Measurements from ENCODE around the gene C15orf40.

The C15orf40 gene

DNA sequence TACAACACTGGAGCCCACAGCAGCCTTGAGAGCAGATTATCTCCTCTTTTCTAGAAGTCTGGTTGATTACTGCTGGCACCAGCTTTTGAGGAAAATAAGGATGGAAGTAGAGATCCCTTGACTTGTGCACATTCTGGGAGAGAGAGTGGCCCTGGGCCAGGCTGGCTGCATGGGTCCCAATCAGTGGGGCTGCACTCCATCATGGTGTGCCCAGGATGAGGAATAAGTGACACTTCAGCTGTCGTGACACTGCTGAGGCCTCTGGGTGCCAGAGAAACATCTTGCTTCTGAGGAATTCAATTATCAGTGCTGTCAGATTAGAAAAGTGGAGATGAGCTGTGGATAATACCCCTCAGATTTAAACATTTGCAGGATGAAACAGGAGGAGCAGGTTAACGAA lies 16.4 kb downstream of the C15orf40 start:
- no peak for DNase-seq (ENCODE audit: low read depth in 3 of 3, low spot score in 1 of 3)

DNA sequence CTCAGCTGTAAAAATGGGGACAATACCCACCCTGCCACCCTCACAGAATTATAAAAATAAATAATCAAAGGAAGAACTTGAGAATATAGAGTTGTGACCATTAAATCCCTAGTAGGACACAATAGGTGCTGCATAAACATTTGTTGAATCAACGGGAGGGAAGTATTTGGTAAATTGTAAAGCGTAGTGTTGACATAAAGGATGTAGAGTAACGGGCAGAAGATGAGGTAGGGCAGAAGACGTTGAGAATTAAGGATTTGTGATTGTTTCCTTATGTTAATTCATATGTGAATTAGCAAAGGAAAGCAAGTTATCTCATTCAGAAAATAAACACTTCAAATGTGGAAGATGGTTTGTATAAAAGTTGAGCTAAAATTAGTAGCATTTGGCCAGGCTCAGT lies 18.3 kb downstream of the C15orf40 start:
- DNase-seq (ENCODE audit: low read depth in 3 of 3, low spot score in 1 of 3), result no peak

DNA sequence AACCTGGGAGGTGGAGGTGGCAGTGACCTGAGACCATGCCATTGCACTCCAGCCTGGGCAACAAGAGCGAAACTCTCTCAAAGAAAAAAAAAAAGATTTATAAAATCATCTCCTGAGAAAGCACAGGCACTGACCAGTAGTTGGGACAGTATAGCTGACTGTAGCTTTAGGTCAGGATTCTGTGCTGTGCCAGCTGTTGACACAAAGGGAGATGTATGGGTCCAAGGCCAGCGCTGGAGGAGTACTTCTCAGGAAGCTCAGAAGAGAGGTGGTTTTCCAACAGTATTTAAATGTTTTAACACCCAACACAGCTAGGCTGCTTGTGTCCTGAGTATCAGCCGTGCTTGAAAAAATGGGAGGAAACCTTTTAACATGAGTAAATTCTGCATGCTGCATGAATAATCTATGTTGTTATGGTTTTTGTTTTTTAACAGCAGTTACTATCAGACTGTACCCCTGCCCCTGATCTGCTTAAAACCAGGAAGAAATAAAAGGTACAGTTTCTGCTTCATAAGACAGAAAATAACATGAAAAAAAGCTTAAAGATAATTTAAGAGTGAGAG lies 18.9 kb downstream of the C15orf40 start:
- DNase-seq (ENCODE audit: low read depth in 3 of 3, low spot score in 1 of 3), result no peak

DNA sequence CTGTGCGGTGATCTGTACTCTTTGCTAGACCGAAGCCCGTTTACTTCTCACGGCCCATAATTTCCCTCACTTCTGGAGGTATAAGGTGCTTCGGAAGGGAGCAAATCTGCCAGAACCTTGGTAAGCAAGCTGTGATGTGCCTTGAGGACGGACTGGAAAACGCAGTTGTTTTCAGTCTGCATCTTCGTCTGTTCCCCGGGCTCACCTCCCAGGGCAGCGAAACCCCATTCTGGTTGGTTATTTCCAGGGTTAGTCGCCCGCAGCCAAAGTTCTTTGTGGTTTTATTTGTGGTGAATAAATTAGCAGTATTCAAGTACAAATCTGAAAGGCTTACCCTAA lies 25.0 kb downstream of the C15orf40 start:
- no peak for DNase-seq (ENCODE audit: low read depth in 3 of 3, low spot score in 1 of 3)

DNA sequence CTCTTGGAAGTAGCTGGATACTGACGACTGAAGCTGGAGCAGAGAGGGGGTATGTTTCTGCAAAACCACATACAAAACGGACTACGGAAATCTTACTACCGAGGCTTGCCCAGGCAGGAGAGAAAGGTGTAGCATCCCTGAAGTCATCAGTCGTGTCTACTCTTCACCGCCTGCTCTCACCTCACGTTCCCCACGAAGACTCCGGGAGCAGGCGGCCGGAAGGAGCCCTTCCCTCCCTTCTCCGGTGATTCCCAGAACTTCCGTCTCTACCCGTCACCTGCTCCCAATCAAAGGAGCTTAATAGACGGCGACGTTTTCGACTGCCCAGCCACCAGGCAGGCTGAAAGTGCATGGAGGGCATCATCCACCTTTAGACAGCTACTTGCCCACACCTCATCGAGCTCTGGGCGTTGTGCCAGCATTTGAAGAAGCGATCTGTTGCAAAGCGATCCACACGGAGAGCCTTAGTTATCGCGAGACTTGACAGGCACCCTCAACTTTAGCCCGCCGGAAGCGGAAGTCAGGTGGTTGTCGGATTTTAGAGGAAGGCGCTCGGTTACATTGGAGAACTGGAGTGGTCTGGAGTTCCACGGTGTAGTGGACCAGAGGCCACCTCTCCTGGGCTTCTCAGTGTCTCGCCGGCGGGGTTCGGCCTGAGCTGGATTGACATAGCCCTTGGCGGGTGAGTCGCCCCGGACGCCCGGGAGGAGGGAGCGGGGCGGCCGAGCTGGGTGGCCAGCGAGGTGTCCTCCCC lies 25.6 kb downstream of the C15orf40 start, which contains the start of gene RAMAC:
Gene RAMAC, plus strand, starts transcription at position 523 of the 754 bp plus-strand sequence. CDS start 2,809 bp downstream, outside the sequence.
- DNase-seq (ENCODE audit: low read depth in 3 of 3, low spot score in 1 of 3), result peak; percentile 73 to 88 (median 79)

DNA sequence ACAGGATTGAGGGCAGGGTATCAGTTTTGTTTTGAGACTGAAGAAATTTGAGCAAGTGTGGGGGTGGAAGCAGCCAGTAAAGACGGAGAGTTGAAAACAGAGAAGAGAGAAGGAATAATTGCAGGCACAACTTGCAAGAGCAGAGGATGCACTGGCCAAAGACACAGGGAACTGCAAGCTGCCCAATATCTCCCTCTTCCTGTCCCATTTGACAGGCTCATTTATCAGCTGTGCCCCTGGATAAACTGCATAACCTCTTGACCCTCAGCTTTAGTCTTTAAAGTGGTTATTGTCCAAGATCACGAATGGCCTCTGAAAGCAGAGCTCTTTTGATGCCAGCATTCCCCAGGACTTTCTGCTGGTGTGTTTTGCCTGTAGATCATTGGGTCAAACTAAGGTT lies 30.5 kb downstream of the C15orf40 start:
- no peak for DNase-seq (ENCODE audit: low read depth in 3 of 3, low spot score in 1 of 3)

DNA sequence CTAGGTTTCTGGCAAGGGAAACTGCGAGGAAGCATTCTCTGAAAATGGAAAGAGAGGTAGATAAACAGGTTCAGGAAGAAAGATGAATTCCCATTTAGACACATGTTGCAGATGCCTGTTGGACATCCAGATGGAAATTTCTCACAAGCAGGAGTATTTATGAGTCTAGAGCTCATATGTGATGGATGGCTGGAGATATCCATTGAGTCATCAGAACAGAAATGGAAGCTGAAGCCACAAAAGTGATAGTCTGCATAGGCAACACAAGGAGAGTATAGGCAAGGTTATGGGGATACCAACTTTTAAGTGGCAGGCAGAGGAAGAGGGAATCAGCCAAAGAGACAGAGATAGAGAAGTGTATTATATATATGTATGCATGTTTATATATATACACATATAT lies 31.7 kb downstream of the C15orf40 start:
- no peak for DNase-seq (ENCODE audit: low read depth in 3 of 3, low spot score in 1 of 3)

DNA sequence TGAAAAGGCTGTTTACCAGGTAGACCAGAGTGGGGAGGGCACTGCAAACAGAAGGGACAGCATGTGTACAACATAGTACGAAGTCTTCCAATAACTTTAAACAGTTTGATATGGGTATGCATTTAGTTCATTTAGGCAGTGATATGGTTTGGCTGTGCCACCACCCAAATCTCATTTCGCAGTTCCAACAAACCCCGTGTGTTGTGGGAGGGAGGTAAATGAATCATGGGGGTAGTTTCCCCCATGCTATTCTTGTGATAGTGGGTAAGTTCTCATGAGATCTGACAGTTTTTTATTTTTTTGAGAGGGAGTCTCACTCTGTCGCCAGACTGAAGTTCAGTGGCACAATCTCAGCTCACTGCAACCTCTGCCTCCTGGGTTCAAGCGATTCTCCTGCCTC lies 33.0 kb downstream of the C15orf40 start:
- no peak for DNase-seq (ENCODE audit: low read depth in 3 of 3, low spot score in 1 of 3)

DNA sequence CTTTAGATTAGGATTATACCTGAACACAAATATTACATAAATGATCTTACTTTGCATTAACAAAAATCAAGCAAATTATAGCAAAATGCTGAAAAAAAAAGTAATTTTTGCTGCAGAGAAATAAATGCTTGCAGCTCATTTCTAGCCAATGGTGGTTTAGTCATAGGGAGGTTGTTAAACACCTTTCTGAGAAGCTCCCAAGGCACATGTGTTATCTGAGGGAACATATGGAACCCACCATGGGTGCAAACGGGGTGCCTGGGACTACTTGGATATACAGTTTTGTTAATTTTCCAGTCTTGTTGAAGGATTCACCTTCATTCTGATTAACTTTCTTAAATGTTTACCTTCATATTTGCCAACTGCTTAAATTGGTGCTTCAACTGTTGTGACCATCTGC lies 34.4 kb downstream of the C15orf40 start:
- no peak for DNase-seq (ENCODE audit: low read depth in 3 of 3, low spot score in 1 of 3)

DNA sequence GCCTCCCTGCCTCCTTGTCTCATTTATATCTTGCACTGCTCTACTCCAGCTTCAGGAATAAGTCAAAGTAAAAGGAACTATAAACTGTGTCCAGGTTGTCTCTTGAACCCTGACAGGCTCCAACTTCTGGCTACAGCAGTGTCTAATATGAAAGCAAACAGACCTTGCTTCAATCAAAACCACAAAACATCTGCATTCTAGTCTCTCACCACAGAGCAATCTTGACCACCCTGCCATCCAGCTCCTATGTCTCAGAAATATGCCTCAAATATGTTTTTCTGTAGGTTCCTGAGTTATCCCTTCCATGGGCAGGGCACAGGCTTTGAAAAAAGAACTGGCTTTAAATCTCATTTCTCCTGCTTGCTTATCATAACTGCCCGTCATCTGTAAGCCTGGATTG lies 38.4 kb downstream of the C15orf40 start:
- DNase-seq (ENCODE audit: low read depth in 3 of 3, low spot score in 1 of 3), result no peak

DNA sequence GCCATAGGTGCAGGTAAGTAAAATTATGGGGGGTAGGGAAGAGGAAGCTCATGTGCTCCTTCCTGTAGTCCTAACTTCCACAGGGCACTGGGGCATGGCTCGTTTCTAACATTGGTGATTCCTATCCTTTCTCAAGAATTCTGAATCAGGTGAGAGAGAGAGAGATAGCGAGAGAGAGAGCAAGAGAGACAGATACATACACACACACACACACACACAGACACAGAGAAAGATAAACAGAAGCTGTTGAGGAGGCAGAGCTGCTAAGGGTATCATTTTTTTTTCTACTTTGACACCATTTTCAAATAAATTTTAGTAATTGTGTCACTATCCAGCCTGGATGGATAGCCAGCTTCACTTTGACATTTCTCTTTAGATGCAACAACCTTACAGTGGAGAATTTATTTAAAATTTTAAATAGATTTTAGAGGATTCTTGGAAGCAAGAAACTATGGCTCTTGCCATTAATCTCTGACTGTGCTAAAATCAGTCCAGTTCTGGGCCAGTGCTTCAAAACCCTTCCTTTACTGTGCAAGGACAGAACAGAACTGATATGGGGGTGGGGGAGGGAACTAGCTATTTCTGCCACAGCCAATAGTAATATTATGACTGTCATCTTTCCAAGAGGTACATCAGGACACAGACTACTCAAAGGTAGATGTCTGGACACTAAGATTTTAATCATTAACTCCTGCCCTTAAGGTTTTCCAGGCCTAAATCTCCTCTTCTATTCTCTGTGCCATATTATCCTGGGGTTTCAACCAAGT lies 40.0 kb downstream of the C15orf40 start:
- DNase-seq (ENCODE audit: low read depth in 3 of 3, low spot score in 1 of 3), result no peak

DNA sequence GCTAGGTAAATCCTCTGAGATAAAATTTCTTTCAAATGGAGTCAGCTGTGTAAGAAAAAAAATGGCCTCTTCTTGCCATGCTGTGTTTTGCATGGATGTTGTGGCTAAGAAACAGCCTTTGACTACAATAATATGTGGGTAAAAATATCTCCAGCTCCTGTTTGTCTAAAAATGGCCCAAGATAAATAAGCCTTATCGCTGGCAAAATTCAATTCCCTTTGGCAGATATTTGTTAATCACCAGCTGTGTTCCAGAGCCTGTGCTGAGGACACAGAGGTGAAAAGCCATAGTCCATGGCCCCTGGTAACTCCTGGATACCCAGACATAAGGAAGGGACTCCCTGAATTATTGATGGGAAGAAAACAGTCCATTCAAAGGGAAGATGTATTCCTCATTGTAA lies 40.7 kb downstream of the C15orf40 start:
- DNase-seq (ENCODE audit: low read depth in 3 of 3, low spot score in 1 of 3), result no peak

DNA sequence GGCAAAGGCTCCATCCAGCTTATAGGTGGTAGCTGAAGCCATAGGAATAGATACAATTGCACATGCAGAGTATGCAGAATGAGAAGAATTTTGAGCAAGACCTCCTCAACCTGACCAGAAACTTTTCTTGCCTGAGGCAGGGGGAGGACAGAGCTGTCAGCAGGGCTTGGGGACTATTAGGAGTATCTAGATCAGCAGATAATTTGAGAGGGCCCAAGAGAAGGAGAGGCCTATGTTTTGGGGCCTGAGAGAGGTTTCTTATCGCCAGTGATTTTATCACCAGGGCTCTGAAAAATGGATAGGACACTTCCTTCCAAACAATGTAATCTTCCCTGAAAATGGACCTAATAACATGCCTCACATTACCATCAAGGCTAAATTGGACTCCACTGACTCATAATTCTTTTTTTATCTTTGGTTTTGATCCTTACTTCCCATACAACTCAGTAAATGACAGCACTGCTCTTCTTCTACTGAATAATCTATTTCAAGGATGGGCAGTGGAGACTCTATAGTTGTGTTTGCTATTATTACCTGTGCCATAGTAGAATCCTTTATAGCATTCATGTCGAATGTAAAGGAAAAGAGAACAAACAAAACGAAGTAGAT lies 41.3 kb downstream of the C15orf40 start:
- DNase-seq (ENCODE audit: low read depth in 3 of 3, low spot score in 1 of 3), result no peak

DNA sequence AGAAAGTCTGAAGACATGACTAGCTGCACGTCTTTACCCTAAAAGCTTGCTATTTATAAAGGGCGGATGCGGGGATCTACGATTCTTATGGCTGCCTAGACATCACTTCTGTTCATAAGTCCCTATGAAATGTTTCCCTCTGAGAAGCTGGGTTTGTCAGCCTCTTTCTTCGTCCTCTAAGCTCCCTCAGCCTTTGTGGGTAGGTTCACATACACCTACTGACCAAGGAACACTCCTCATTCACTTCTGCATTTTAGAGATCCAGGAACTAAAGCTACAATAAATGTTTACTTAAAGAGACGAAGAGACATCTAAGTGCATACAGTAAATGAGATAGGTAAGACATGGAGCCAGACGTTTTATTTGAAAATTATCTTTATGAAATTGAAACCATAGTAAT lies 42.1 kb downstream of the C15orf40 start:
- no peak for DNase-seq (ENCODE audit: low read depth in 3 of 3, low spot score in 1 of 3)

DNA sequence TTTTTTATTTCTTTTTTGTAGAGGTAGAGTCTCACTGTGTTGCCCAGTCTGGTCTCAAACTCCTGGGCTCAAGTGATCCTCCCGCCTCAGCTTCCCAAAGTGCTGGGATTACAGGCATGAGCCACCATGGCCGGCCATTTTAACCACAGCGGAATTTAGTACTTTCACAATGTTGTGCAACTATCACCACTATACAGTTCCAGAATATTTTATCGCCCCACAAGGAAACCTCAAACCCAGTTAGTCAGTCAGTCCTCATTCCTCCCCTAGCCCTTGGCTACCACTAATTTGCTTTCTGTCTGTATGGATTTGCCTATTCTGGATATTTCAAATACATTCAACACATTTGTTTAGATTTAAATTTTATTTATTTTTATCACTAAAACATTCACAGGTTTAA lies 43.4 kb downstream of the C15orf40 start:
- DNase-seq (ENCODE audit: low read depth in 3 of 3, low spot score in 1 of 3), result no peak

DNA sequence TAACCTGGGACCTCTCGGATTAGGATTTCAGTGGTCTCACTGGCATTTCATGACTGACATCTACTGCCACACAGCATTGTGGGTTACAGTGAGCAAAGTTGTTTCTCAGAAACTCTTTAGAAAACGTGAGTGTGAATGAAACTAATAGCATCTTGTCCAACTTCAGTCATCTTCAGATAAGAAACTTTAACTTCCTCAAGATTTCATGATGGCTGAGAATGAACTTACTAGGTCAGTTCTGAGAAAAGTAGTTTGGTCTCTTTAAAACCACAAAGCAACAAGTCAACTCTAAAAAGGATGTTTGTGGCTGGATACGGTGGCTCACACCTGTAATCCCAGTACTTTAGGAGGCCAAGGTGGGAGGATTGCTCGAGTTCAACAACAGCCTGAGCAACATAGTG lies 44.8 kb downstream of the C15orf40 start:
- no peak for DNase-seq (ENCODE audit: low read depth in 3 of 3, low spot score in 1 of 3)

DNA sequence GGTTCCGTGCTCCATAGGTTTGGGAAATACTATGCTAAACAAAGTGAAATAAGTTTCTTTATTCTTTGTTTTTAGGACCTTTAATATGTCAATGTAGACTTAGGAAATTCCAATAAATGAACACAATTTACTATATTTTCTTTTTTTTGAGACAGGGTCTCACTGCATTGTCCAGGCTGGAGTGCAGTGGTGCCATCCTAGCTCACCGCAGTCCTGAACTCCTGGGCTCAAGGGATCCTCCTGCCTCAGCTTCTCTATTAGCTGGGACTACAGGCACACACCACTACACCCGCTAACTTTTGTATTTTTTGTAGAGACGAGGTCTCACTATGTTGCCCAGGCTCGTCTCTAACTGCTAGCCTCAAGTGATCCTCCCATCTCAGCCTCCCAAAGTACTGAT lies 46.5 kb downstream of the C15orf40 start:
- no peak for DNase-seq (ENCODE audit: low read depth in 3 of 3, low spot score in 1 of 3)

DNA sequence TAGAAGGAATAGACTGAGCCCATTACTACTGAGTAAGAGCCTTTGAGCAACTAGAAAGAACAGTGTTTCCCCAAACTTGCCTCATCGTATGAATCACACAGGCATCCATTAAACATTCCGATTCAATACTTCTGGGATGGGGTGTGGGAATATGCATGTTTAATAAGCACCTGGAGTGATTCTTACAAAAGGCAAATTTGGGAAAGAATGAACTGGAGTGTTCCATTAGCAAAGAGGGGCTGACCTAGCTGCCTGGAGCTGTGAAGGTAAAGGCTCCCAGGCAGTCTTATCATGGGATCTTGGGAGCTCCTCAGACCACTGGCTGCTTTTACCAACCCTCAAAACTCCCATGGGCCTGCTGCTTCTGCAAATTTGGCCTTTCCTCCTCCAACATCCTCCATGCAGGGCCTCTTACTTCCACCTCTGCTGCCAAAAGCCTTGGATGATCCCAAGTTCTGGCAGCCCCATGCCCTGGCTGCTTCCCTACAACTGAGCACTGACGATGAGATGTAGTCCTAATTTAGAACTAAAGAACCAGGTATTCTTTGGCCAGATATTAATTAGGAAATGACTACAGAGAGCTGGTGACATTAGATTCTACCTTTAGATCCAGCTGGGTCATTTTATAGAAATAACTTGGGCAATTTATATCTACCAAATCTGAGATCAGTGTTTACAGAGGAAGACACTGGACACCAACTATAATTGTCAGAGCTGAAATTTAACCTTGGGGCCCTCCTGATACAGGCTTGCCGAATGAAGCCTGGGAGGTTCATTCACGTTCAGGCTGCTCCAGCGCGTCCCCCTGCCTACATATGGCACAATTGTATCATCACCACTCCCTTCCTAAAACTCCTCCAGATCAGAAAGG lies 47.7 kb downstream of the C15orf40 start:
- DNase-seq (ENCODE audit: low read depth in 3 of 3, low spot score in 1 of 3), result no peak

DNA sequence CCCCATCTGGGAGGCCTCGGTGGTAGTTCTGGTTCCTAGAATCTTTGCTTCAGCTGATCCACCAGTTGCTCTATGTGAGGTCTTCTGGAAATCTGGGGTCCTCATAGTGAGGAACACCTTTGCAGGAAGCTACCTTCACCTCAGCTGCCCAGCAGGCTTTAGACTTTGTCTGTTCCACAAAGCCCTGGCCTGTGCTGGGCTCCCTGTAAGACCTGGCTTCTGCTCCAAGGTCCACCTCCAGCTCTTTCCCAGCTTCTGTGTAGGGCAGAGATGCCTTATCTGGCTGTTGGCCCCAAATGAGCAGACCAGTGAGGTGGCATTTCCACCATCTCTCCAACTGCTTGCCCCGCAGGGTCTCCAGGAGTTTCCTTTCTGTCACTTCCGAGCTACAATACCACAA lies 50.7 kb downstream of the C15orf40 start:
- no peak for DNase-seq (ENCODE audit: low read depth in 3 of 3, low spot score in 1 of 3)

DNA sequence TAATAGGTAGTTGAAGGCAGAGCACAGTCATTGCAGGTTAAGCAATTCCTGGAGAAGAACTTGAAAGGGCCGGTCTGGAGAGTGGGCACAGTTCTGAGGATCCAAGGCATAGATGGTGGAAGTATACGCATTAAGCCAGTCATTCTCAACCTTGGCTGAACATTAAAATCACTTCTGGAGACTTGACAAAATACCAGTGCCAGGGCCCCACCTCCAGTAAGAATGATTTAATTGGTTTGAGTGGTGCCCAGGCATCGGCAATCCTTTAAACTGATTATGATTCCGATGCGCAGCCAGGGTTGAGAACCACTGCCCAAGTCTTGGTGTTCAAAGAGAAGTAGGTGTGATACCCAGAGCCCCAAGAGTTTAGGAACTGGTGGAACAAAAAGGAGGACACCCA lies 52.0 kb downstream of the C15orf40 start:
- DNase-seq (ENCODE audit: low read depth in 3 of 3, low spot score in 1 of 3), result no peak

DNA sequence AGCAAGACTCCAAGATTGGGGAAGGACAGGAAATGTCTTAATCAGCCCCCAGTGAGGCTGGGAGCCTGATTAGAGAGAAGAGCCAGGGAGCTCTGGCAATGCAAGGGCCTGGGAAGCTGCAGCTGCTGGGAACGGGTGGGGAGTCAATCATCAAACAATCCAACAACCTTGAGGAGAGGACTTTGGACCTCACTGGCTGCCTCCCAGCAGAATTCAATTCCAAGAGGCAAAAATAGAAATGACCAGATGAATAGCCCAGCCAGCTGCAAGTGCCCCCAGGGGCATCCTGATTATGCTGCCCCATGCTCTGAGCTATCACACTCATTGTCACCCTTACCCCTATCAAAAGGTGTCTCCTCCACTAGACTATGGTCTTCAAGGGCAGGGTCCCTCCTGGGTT lies 52.8 kb downstream of the C15orf40 start:
- DNase-seq (ENCODE audit: low read depth in 3 of 3, low spot score in 1 of 3), result no peak
